ENCODE measurements around the gene METTL9. TPM values are rescaled to one million over a fixed set of nuclear protein-coding genes. Genes with fewer than 3 reads are reported as not detected.
"Not testable (repeated sequence)": the region's sequence is repeated elsewhere in the genome, so short reads cannot be mapped to it uniquely, and the experiment has no call there.

The METTL9 gene
- total RNA-seq: 10 to 100 TPM; 58.6 to 62.6 TPM

DNA sequence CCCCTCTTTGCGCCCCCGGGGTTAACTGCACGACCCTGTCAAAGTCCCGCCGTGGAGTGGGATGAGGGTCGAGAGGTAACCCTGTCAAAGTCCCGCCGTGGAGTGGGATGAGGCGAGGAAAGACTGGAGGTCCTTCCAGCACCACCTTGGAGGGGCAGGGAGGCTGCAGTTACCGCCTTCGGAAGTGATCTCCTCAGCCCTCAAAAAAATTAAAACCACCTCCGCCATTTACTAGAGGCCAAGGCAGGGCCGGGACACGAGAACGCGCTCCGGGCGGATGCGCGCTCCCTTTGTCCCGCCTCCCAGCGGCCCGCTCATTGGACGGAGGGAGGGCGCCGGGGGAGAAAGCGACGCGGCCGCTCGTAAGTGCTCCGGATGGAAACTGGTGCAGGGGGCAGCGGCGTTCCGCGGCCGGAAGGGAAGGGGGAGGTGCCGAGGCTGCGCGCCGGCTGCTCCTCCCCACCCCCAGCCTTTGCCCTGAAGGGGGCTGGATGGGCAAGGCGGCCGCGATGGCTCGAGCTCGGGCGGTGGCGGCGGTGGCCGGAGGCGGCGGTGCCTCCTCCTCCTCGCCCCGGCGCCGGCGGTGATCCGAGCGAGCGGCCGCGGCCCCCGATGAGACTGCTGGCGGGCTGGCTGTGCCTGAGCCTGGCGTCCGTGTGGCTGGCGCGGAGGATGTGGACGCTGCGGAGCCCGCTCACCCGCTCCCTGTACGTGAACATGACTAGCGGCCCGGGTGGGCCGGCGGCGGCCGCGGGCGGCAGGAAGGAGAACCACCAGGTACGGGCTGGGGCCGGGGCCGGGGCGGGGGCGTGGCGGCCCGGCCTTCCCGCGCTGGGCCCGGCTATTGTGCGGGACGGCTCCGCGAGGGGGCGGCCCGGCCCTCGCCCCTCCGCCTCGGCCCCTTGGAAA, at the start of gene METTL9:
Gene METTL9 (plus strand): TSS at position 456 of the 909 bp plus-strand sequence. CDS start 157 bp downstream, at position 613.
- Histone ChIP-seq H3K4me3 (peak within 1 kb of the TSS; percentile 83 to 98), H3K4me1 (peaks cover 0 to 28% of the 10 kb centered on the region in 2 donors), H3K27me3 (no peaks in the 10 kb centered on the region), H3K9me3 (no peaks in the 10 kb centered on the region), H3K36me3 (no peaks in the 10 kb centered on the region), H3K27ac (peak within 1 kb of the TSS; percentile 90 to 97)
- TF ChIP-seq, protein P1, sequence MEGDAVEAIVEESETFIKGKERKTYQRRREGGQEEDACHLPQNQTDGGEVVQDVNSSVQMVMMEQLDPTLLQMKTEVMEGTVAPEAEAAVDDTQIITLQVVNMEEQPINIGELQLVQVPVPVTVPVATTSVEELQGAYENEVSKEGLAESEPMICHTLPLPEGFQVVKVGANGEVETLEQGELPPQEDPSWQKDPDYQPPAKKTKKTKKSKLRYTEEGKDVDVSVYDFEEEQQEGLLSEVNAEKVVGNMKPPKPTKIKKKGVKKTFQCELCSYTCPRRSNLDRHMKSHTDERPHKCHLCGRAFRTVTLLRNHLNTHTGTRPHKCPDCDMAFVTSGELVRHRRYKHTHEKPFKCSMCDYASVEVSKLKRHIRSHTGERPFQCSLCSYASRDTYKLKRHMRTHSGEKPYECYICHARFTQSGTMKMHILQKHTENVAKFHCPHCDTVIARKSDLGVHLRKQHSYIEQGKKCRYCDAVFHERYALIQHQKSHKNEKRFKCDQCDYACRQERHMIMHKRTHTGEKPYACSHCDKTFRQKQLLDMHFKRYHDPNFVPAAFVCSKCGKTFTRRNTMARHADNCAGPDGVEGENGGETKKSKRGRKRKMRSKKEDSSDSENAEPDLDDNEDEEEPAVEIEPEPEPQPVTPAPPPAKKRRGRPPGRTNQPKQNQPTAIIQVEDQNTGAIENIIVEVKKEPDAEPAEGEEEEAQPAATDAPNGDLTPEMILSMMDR (IDR thresholded peaks at IDR 0.05): no peak
- peak; percentile 94 for DNase-seq (ENCODE audit: low spot score)

DNA sequence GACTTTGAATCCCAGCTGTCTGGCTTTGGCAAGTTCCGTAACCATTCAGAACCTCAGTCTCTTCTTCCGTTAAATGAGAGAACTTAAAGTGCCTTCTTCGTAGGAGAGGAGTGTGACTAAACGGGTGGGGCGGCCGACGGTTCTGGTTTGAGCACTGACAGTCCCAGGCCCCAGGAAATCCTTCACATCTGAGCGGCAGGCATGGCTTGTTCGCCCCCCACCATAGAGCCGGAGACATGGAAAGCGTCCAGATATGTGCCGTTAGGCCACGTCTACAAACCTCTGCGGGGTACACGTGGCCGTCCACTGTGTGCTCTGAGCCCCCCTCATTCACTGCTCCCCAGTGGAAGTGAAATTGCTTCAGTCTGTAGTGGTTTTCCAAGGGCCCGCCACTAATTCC, 49.4 kb upstream of the METTL9 start:
- H3K4me3 ChIP-seq; H3K9me3 ChIP-seq; DNase-seq (ENCODE audit: low spot score); H3K27ac ChIP-seq; H3K4me1 ChIP-seq; H3K36me3 ChIP-seq; H3K27me3 ChIP-seq: not testable (repeated sequence)

DNA sequence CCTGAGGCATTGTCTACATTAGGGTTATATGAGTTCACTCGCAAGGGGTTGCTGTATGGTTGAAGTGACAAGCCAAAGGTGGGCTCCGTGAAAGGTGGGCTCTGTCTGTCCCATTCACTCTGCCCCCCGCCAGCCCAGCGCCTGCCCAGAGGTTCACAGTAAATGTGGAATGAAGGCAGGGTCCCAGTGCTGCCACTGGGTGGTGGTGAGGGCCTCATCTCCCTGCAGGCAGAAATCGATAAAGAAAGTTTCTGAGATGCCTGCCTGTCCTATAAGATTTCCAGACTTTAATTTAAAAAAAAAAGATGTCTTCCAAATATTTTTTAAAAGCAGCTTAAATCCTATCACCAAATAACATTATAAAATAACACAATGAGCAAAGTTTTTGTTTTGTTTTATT, 48.9 kb upstream of the METTL9 start:
- not testable (repeated sequence) for H3K4me3 ChIP-seq; H3K9me3 ChIP-seq; DNase-seq (ENCODE audit: low spot score); H3K36me3 ChIP-seq; H3K27ac ChIP-seq; H3K27me3 ChIP-seq
- peaks cover 0 to 10% of the 10 kb centered on the region in 2 donors for H3K4me1 ChIP-seq

DNA sequence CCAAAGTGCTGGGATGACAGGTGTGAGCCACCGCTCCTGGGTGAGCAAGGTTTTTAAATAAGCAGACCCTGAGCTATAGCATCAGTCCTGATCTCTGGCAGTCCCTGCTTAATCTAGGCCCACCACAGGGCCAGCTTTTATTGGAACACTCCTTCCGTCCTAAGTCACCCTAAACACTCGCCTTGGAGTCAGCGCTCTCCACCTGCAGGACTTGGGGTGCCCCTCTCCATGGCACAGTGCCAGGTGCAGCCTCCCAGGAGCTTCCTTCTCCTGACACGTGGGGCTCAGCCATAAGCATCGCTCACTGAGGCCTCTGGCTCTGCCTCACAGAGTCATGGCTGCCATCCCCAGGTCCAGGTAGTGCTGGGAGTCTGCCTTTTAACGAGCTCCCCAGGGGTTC, 48.3 kb upstream of the METTL9 start:
- H3K27ac ChIP-seq; H3K9me3 ChIP-seq; DNase-seq (ENCODE audit: low spot score); H3K27me3 ChIP-seq; H3K4me3 ChIP-seq; H3K36me3 ChIP-seq: not testable (repeated sequence)
- peaks cover 0 to 11% of the 10 kb centered on the region in 2 donors for H3K4me1 ChIP-seq

DNA sequence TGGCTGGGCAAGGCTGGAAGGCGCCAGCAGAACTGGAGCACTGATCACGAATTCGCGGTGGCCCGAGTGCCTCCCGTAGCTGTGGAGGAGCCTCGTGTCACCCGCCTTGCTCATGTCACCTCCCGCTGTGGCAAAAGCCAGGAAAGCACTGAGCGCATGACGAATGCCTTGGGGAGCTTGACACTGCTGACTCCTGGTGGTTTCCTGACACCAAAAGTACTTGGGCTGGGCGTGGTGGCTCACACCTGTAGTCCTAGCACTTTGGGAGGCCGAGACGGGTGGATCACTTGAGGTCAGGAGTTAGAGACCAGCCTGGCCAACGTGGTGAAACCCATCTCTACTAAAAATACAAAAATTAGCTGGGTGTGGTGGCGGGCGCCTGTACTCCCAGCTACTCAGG, 47.8 kb upstream of the METTL9 start:
- not testable (repeated sequence) for H3K27me3 ChIP-seq; H3K9me3 ChIP-seq; DNase-seq (ENCODE audit: low spot score); H3K27ac ChIP-seq; H3K4me3 ChIP-seq; H3K36me3 ChIP-seq
- H3K4me1 ChIP-seq: peaks cover 0 to 11% of the 10 kb centered on the region in 2 donors

DNA sequence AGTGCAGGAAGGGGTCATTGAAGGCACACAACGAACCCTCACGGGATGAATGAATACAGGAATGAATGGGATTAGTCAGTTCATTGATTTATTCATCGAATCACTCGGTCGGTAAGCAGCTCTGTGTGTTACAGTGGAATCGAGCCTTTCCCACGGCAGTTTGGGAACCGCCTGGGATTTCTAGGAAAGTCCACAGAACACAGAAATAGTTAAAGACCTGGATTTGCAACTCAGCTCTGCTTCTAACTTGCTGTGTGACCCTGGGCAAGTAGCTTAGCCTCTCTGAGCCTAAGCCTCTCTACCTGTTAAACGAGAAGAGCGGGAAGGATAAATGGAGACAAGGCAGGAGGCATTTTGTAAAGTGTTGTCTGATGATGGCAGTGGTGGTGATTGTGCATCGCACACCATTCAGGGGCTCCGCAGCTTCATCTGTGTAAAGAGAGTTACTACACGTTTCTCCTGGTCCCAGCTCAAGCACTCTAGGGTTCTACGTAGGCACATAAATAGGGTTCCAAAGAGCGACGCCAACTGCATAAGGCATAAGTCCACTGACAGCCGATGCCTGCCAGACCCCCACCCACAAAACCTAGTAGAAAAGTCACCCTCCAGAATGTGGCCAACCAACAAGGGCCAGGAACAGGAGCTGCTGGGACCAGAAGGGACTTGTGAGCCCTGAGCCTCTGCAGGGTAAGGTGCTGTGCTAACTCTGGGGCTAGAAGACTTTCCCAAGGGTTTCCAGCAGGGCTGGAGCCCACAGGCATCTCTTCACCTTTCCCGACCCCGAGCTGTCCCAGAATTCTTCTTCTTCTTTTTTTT, 45.7 kb upstream of the METTL9 start:
- H3K27me3 ChIP-seq; H3K4me3 ChIP-seq; H3K36me3 ChIP-seq; H3K9me3 ChIP-seq; DNase-seq (ENCODE audit: low spot score); H3K27ac ChIP-seq: not testable (repeated sequence)
- H3K4me1 ChIP-seq: peaks cover 0 to 11% of the 10 kb centered on the region in 2 donors

DNA sequence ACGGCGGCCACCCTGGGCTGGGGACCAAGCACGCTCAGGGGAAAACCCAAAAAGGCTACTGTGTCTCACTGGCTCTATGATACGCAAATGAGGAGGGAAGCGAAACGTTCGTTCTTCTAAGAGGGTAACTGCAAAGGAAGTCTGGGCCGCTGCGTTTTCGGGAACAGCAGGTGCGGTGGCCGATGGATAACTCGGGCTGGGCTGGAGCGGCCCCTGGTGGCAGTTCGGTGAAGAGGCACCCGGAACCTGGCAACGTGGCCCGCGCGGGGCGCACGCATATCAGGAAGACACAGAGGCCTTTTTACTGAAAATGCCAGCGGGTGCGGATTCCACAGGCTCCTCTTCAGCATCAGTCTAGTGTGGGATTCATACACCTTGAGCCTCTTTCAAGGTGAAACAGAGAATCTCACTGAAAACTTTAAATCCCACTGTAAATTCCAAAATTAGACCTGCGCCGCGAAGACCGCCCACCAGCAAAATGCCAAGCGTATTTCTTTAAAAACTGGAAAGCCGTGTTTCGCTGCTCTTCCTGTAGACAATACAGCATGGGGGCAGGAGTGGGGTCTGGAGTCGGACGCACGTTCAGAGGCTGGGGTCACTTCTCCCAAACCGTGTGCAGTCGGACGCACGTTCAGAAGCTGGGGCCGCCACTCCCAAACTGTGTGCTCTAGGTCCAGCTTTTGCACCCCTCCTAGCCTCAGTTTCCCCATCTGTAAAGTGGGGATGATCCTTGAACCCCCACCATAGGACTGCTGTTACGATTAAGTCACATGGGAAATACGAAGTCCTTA, 44.4 kb upstream of the METTL9 start:
- no peaks in the 10 kb centered on the region for H3K36me3 ChIP-seq
- no peak overlapping the region for H3K27ac ChIP-seq
- TF ChIP-seq, protein P1 (IDR thresholded peaks at IDR 0.05): peak; percentile 95 to 100

DNA sequence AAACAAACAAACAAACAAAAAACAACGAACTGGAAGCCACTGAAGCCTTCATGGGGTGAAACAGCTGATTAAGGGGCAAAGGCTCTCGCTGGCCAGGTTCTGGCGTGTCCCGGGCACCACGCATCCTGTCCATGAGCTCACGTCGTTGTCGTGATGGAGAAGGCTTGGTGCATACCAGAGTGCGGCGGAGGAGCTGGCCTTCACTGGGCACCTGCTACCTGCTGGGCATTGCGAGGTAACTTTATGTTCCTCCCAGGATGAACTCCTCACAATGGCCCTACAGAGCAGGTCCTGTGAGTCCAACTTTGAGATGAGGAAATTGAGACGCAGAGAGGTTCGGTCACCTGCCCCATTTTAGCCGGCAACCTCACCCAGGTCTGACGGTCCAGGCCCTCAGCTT, 43.8 kb upstream of the METTL9 start:
- H3K36me3 ChIP-seq: not testable (repeated sequence)

More for the DNA sequence above, 44.4 kb upstream of the METTL9 start:
- Histone ChIP-seq H3K27me3 (no peaks in the 10 kb centered on the region), H3K9me3 (no peaks in the 10 kb centered on the region), H3K4me1 (peaks cover 0 to 11% of the 10 kb centered on the region in 2 donors), H3K4me3 (peak overlapping the region in 1 of 2 donors; percentile 14)
- DNase-seq (ENCODE audit: low spot score): peak; percentile 94

DNA sequence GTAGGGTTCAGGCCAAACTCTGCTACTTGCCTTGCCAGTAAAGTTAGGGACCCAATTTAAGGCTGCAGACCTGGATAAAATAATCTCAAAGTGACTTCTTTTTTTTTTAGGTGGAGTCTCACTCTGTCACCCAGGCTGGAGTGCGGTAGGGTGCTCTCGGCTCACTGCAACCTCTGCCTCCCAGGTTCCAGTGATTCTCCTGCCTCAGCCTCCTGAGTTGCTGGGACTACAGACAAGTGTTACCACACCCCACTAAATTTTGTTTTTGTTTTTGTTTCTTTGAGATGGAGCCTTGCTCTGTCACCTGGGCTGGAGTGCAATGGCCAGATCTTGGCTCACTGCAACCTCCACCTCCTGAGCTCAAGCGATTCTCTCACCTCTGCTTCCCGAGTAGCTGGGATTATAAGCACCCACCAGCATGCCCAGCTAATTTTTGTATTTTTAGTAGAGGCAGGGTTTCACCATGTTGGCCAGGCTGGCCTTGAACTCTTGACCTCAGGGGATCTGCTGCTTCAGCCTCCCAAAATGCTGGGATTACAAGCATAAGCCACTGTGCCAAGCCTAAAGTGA, 43.3 kb upstream of the METTL9 start:
- peaks cover 0 to 11% of the 10 kb centered on the region in 2 donors for H3K4me1 ChIP-seq
- DNase-seq (ENCODE audit: low spot score); H3K9me3 ChIP-seq; H3K27me3 ChIP-seq; H3K36me3 ChIP-seq; H3K4me3 ChIP-seq: not testable (repeated sequence)
- H3K27ac ChIP-seq: peak overlapping the region in 1 of 2 donors; percentile 24

More for the DNA sequence above, 43.8 kb upstream of the METTL9 start:
- H3K4me3 ChIP-seq; DNase-seq (ENCODE audit: low spot score); H3K9me3 ChIP-seq; H3K27me3 ChIP-seq; H3K27ac ChIP-seq: not testable (repeated sequence)
- peaks cover 0 to 11% of the 10 kb centered on the region in 2 donors for H3K4me1 ChIP-seq

DNA sequence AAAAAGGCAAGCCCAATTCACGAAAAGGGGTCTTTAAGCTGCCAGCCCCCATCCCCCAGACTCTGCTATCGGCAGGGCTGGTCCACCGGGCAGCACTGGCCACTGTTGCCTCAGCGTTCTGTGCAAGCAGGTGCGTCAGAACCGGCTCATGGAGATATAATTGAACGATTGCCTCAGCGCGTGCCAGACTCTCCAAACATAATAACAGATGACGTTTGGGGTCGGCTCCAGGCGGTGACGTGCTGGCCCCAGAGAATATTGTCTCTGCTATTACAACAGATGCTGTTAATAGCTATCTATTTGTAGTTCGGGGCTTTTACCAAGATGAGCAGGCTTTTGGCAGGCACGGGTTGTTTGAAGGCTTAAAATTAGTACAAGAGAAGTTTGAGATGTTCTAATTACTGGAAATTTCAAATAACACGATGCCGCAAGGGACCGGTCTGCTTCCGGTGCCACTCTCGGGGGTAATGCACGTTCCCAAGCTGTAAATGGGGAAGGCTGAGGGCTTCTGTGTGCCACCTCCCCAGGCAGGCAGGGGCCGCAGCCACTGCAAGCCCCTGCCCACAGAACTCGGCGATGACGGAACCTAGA, 42.6 kb upstream of the METTL9 start:
- not testable (repeated sequence) for H3K9me3 ChIP-seq, H3K36me3 ChIP-seq, H3K27me3 ChIP-seq, H3K4me3 ChIP-seq
- DNase-seq (ENCODE audit: low spot score): peak; percentile 93
- peaks cover 0 to 11% of the 10 kb centered on the region in 2 donors for H3K4me1 ChIP-seq
- peak overlapping the region in 1 of 2 donors; percentile 48 for H3K27ac ChIP-seq

All from right atrium auricular region (tissue), 2 donors.